ENCODE data around the gene TMED10.

The TMED10 gene

GRCh38 chr14:75217508-75218206, 41.2 kb upstream of the TMED10 start:
- DNase-seq (ENCODE audit: low spot score), result no peak
- ChIA-PET POLR2A (ENCODE audit: low non-redundant PET) (no interaction called here), CTCF (interaction anchor here (0.6 to 0.7 kb wide), 2 partner anchors 14 to 46 kb away, joined by 3 to 4 read pairs; no protein-coding TSS in a partner anchor)
- TF ChIP-seq, protein P1, sequence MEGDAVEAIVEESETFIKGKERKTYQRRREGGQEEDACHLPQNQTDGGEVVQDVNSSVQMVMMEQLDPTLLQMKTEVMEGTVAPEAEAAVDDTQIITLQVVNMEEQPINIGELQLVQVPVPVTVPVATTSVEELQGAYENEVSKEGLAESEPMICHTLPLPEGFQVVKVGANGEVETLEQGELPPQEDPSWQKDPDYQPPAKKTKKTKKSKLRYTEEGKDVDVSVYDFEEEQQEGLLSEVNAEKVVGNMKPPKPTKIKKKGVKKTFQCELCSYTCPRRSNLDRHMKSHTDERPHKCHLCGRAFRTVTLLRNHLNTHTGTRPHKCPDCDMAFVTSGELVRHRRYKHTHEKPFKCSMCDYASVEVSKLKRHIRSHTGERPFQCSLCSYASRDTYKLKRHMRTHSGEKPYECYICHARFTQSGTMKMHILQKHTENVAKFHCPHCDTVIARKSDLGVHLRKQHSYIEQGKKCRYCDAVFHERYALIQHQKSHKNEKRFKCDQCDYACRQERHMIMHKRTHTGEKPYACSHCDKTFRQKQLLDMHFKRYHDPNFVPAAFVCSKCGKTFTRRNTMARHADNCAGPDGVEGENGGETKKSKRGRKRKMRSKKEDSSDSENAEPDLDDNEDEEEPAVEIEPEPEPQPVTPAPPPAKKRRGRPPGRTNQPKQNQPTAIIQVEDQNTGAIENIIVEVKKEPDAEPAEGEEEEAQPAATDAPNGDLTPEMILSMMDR (conservative IDR thresholded peaks at IDR 0.05; ENCODE audit: low read depth), result no peak
- H3K27ac ChIP-seq, result no peak overlapping the region

DNA sequence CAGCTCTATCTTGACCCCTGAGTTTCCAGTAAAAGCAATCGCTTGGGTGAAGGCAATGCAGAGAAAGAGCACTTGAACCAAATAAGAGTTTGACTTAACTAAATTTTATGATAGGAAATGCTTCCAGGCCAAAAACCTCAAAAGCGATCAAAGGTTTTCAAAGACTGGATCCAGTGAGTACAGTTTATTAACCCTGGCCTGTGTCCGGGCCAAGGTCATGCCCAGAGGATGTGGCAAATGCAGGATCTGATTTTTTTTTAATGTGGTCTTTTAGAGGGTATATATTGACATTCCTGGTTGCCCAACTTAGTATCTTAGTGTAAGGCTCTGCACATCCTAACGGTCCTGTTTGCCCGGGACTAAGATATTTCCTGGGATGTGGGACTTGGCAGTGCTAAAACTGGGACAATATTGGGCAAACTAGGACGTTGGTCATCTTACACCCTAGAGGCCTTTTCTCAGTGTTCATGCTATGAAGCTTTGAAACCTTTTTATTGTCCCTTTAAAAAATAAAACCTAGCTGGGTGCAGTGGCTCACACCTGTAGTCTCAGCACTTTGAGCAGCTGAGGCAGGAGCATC, 40.1 kb upstream of the TMED10 start:
- no peak for DNase-seq (ENCODE audit: low spot score)
- TF ChIP-seq, protein P1 (conservative IDR thresholded peaks at IDR 0.05; ENCODE audit: low read depth), result no peak
- H3K27ac ChIP-seq, result no peak overlapping the region
- POLR2A ChIA-PET (ENCODE audit: low non-redundant PET), result no interaction called here
- CTCF ChIA-PET, result interaction anchor here (0.5 to 0.7 kb wide), 2 partner anchors 20 to 26 kb away, joined by 3 read pairs; no protein-coding TSS in a partner anchor

DNA sequence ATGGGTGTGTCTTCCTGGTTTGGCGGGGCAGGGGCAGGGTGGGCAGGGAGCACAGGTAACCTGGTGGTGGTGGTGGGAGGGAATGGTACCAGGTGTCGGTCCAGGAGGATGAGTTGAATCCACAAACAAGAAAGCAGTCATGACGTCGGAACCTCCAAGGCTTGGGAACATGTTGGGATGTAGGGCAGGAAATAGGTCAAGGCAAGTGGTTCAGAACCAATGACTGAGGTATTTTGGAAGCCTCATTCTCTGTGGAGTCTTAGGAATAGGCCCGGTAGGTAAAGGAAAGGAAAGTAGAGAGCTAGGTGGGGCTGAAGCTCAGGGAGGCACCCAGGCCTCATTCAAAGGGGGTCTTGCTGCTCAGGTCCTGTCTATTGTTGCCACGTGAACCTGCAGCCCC, 39.1 kb upstream of the TMED10 start:
- ChIA-PET POLR2A (ENCODE audit: low non-redundant PET) (no interaction called here), CTCF (no interaction called here)
- TF ChIP-seq, protein P1 (conservative IDR thresholded peaks at IDR 0.05; ENCODE audit: low read depth), result no peak
- H3K27ac ChIP-seq, result no peak overlapping the region
- DNase-seq (ENCODE audit: low spot score), result no peak

GRCh38 chr14:75214558-75214957, 38.1 kb upstream of the TMED10 start:
- no peak overlapping the region for H3K27ac ChIP-seq
- POLR2A ChIA-PET (ENCODE audit: low non-redundant PET), result no interaction called here
- no peak for DNase-seq (ENCODE audit: low spot score)
- TF ChIP-seq, protein P1 (conservative IDR thresholded peaks at IDR 0.05; ENCODE audit: low read depth), result no peak
- CTCF ChIA-PET, result interaction anchor here (0.6 kb wide), 1 partner anchor 10 kb away, joined by 4 read pairs; no protein-coding TSS in a partner anchor

- CTCF ChIA-PET, result no interaction called here
- POLR2A ChIA-PET (ENCODE audit: low non-redundant PET), result no interaction called here
- H3K27ac ChIP-seq, result no peak overlapping the region
- TF ChIP-seq, protein P1 (conservative IDR thresholded peaks at IDR 0.05; ENCODE audit: low read depth), result no peak
- no peak for DNase-seq (ENCODE audit: low spot score)
Measured at GRCh38 chr14:75213172-75213571, 36.8 kb upstream of the TMED10 start.

GRCh38 chr14:75208843-75209242, 32.4 kb upstream of the TMED10 start:
- CTCF ChIA-PET, result no interaction called here
- no peak for DNase-seq (ENCODE audit: low spot score)
- H3K27ac ChIP-seq, result no peak overlapping the region
- POLR2A ChIA-PET (ENCODE audit: low non-redundant PET), result no interaction called here
- TF ChIP-seq, protein P1 (conservative IDR thresholded peaks at IDR 0.05; ENCODE audit: low read depth), result no peak
